B cell (primary cell): ENCODE measurements around the gene SIRT4. TPM values are rescaled to one million over a fixed set of nuclear protein-coding genes. Genes with fewer than 3 reads are reported as not detected.

ENCODE experiments used
- ATAC-seq: fragments of 200-7000 bp; cut with Tn5 transposase; one replicate; pipeline ENCODE4 v1.10.0; 2021; ENCODE audit warnings: low read depth, mild to moderate bottlenecking, moderate number of reproducible peaks, moderate library complexity
- CTCF ChIA-PET: fragments of 350-600 bp; sonication (Branson Sonifier 250); formaldehyde crosslinking; loops from one replicate; lab custom pipeline; 2021; ENCODE audit warnings: antibody characterized with exemption, inconsistent platforms; lab: Charles Lee
- POLR2A ChIA-PET: fragments of 350-600 bp; sonication (Branson Sonifier 250); formaldehyde crosslinking; loops from one replicate; lab custom pipeline; 2021; ENCODE audit warnings: antibody characterized with exemption; lab: Charles Lee
- DNase-seq: peaks from one replicate; pipeline ENCODE4 v3.0.0; 2013
- H2AFZ ChIP-seq: 2 replicates; pipeline ENCODE4 v1.6.1; 2012; ENCODE audit warnings: mild to moderate bottlenecking, low read depth, low read length; ENCODE audit not compliant: insufficient read depth, poor library complexity, severe bottlenecking
- H3K27ac ChIP-seq, 2 donors: 1 replicate in 1 of 2; 2 replicates in 1 of 2; pipeline ENCODE4 v1.5.1; 2012 to 2013; ENCODE audit warnings: low read length in 2 of 2, mild to moderate bottlenecking in 2 of 2, moderate library complexity in 1 of 2
- H3K27me3 ChIP-seq, 4 experiments: fragments of 200-600 bp in 1 of 4; sonication (generic) in 1 of 4; replicated peaks in 1 of 4; 1 replicate in 2 of 4; 2 replicates in 2 of 4; pipeline versions ENCODE4 v1.6.1 to v1.7.0; 2013 to 2016; ENCODE audit warnings: low read length in 3 of 4, mild to moderate bottlenecking in 2 of 4, mixed read lengths in 1 of 4, moderate library complexity in 1 of 4; ENCODE audit not compliant: insufficient read depth in 4 of 4, control insufficient read depth in 3 of 4; ENCODE audit errors: control extremely low read depth in 1 of 4
- H3K36me3 ChIP-seq, 2 experiments: replicated peaks in 1 of 2; 1 replicate in 1 of 2; 2 replicates in 1 of 2; pipeline versions ENCODE4 v1.6.1 to v1.7.1; 2013; ENCODE audit warnings: low read length in 1 of 2; ENCODE audit not compliant: insufficient read depth in 2 of 2, control insufficient read depth in 1 of 2; ENCODE audit errors: control extremely low read depth in 1 of 2, extremely low read depth in 1 of 2
- H3K4me1 ChIP-seq, 2 donors: fragments of 200-600 bp in 1 of 2; sonication (generic) in 1 of 2; 1 replicate in 1 of 2; 2 replicates in 1 of 2; pipeline versions ENCODE4 v1.5.1 to v1.6.1; 2013 to 2017; ENCODE audit warnings: low read length in 2 of 2; ENCODE audit not compliant: control insufficient read depth in 2 of 2, insufficient read depth in 2 of 2
- H3K4me2 ChIP-seq: replicated peaks from 2 replicates; pipeline ENCODE3; 2012; ENCODE audit warnings: mild to moderate bottlenecking, low read depth, low read length; ENCODE audit not compliant: poor library complexity, severe bottlenecking
- H3K4me3 ChIP-seq, 5 experiments: fragments of 200-600 bp in 1 of 5; sonication (generic) in 1 of 5; 1 replicate in 3 of 5; 2 replicates in 2 of 5; pipeline versions ENCODE4 v1.5.1 to v1.7.0; 2011 to 2016; ENCODE audit warnings: low read length in 4 of 5, mild to moderate bottlenecking in 4 of 5, low read depth in 2 of 5, control low read depth in 1 of 5, moderate library complexity in 1 of 5; ENCODE audit not compliant: insufficient read depth in 1 of 5; ENCODE audit errors: control extremely low read depth in 1 of 5, extremely low read depth in 1 of 5
- H3K79me2 ChIP-seq: fragments of 200-600 bp; sonication (generic); one replicate; pipeline ENCODE4 v1.6.0; 2016; ENCODE audit warnings: low read length; ENCODE audit not compliant: control insufficient read depth, insufficient read depth
- H3K9ac ChIP-seq: fragments of 200-600 bp; sonication (generic); 2 replicates; pipeline ENCODE4 v1.6.1; 2017; ENCODE audit warnings: mild to moderate bottlenecking, low read length, moderate library complexity
- H3K9me3 ChIP-seq, 3 donors: one replicate each; pipeline versions ENCODE4 v1.6.1 to v1.7.1; 2013; ENCODE audit warnings: low read length in 2 of 3; ENCODE audit not compliant: control insufficient read depth in 2 of 3, insufficient read depth in 1 of 3; ENCODE audit errors: control extremely low read depth in 1 of 3
- H4K20me1 ChIP-seq: 2 replicates; pipeline ENCODE4 v1.6.0; 2012; ENCODE audit warnings: mild to moderate bottlenecking, low read length; ENCODE audit not compliant: insufficient read depth, control insufficient read depth, poor library complexity, severe bottlenecking
- H3K27ac Mint-ChIP-seq: one replicate; pipeline ENCODE4 v1.8.0; 2021; ENCODE audit warnings: mixed read lengths
- H3K27me3 Mint-ChIP-seq: one replicate; pipeline ENCODE4 v1.8.0; 2021; ENCODE audit warnings: mixed read lengths
- H3K4me1 Mint-ChIP-seq: one replicate; pipeline ENCODE4 v1.8.0; 2021; ENCODE audit warnings: mixed read lengths
- H3K4me3 Mint-ChIP-seq: one replicate; pipeline ENCODE4 v1.8.0; 2021; ENCODE audit warnings: mixed read lengths
- H3K9me3 Mint-ChIP-seq: one replicate; pipeline ENCODE4 v1.8.0; 2022; ENCODE audit warnings: mixed read lengths; ENCODE audit not compliant: insufficient read depth
- CTCF ChIP-seq: fragments of 200-600 bp; IDR thresholded peaks from one replicate; pipeline ENCODE4 v1.8.0; 2022; ENCODE audit warnings: antibody characterized with exemption, mild to moderate bottlenecking
- EZH2 ChIP-seq: IDR thresholded peaks from 2 replicates; pipeline ENCODE4 v1.6.1; 2012; ENCODE audit warnings: borderline replicate concordance, low read depth, mild to moderate bottlenecking, moderate library complexity, low read length; ENCODE audit not compliant: insufficient read depth, poor library complexity, severe bottlenecking
- WGBS: methylation state at CpG from one replicate; pipeline ENCODE4 v1.1.5; 2013; ENCODE audit warnings: missing lambda C conversion rate; ENCODE audit not compliant: insufficient coverage; 5-methylcytosine and 5-hydroxymethylcytosine counted together
- intact Hi-C: fragments of 100-400 bp; cut with micrococcal nuclease; formaldehyde crosslinking; loops from one replicate; pipeline ENCODE4 v1.10.0; 2022
- polyA plus RNA-seq: library from polyadenylated mRNA; depleted of rRNA; stranded (reverse); fragments of >200 nt; gene quantifications from 2 replicates; pipeline ENCODE4 v1.2.3, GENCODE V29; 2012
- total RNA-seq, 2 donors: library from RNA; stranded (reverse); fragments of 120-200 nt in 1 of 2; gene quantifications; 1 replicate in 1 of 2; 2 replicates in 1 of 2; pipeline versions ENCODE4 v1.2.3 to v1.2.4, GENCODE V29; 2013 to 2022

Gene SIRT4
- total and polyA plus RNA-seq, 2 donors (not counting 1 experiment from before 2014, with no cell fraction given): 1.5 to 4.8 TPM

DNA sequence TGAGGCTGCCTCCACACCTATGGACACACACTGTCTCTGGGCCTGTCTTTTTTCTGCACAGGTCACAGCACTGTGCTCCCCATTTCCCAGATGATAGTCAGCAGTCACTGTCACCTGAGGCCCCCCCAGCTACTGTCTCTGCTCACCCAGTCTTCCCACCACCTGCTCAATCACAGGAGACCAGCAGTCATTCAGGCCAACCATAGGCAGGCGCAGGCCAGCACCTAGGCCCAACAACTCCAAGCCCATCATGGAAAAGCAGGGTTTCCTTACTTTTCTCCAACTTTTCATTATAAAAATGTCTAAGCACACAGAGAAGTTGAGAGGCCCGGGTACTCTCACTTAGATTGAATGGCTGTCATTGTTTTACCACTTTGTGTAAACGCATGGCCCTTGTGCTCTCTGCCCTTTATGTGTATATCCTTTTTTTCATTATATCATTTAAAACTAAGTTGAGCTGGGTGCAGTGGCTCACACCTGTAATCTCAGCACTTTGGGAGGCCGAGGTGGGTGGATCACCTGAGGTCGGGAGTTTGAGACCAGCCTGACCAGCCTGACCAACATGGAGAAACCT is 43.7 kb upstream of the SIRT4 start:
- H3K27me3 Mint-ChIP-seq: peaks cover 50% of the 10 kb centered on the region
- ATAC-seq (no peak), DNase-seq (no peak)
- no peak overlapping the region for H3K27ac Mint-ChIP-seq
- no peaks in the 10 kb centered on the region for H3K9me3 ChIP-seq
- no peak overlapping the region for H2AFZ ChIP-seq
- peaks cover 0 to 67% (median 27%) of the 10 kb centered on the region in 4 experiments for H3K27me3 ChIP-seq
- H3K4me1 Mint-ChIP-seq: peaks cover 19% of the 10 kb centered on the region
- no peak overlapping the region for H3K4me3 ChIP-seq
- peaks cover 5% of the 10 kb centered on the region for H4K20me1 ChIP-seq
- H3K4me1 ChIP-seq: peaks cover 31 to 32% of the 10 kb centered on the region in 2 donors
- H3K9ac ChIP-seq: no peak overlapping the region
- no peaks in the 10 kb centered on the region for H3K9me3 Mint-ChIP-seq
- H3K4me2 ChIP-seq: no peak overlapping the region
- ChIA-PET POLR2A (interaction anchor here (0.5 kb wide), 1 partner anchor 31 kb away, joined by 3 read pairs; no protein-coding TSS in a partner anchor), CTCF (interaction anchor here (1.7 to 1.8 kb wide), 2 partner anchors 30 to 32 kb away, joined by 5 to 6 read pairs; no protein-coding TSS in a partner anchor)
- intact Hi-C loops: no loop called here
- no peak overlapping the region for H3K27ac ChIP-seq
- H3K36me3 ChIP-seq: no peaks in the 10 kb centered on the region
- no peak overlapping the region for H3K4me3 Mint-ChIP-seq
- WGBS: 100% methylated on average over 1 of the region's 5 CpGs
- TF ChIP-seq EZH2 (no peak), CTCF (no peak)
- H3K79me2 ChIP-seq: no peaks in the 10 kb centered on the region
